Activated CD4-positive, CD25-positive, alpha-beta regulatory T cell treated with anti-CD3 and anti-CD28 coated beads, Interleukin-2, amount 50 U/mL, for 16 hours (primary cell): ENCODE results near the gene KRT6A.
"Not testable (repeated sequence)": the region's sequence is repeated elsewhere in the genome, so short reads cannot be mapped to it uniquely, and the experiment has no call there.

Experiments
- DNase-seq: peaks from one replicate; pipeline ENCODE4 v3.0.0-alpha.2; 2020; ENCODE audit warnings: low read depth, low spot score

The KRT6A gene

DNA sequence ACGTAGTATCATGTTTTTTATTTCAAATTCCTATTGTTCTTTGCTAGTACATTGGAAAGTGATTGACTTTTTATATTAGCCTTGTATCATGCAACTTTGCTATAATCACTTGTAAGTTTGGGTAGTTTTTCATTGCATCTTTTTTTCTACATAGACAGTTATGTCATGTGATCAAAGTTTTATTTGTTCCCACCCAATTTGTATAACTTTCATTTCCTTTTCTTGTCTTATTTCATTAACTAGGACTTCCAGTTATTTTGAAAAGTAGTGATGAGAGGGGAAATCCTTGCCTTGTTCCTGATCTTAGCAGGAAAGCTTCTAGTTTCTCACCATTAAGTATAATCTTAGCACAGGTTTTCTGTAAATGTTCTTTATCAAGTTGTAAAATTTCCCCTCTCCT, 9.8 kb upstream of the KRT6A start:
- DNase-seq, result no peak

DNA sequence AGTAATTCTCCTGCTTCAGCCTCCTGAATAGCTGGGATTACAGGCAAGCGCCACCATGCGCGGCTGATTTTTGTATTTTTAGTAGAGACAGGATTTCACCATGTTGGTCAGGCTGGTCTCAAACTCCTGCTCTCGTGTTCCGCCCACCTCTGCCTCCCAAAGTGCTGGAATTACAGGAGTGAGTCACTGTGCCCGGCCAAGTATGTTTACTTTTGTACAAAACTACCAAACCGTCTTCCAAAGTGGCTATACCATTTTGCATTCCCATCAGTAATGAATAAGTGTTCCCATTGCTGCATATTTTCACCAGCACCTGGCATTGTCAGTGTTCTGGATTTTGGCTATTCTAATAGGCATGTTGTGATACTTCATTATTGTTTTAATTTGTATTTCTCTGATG, 8.4 kb upstream of the KRT6A start:
- no peak for DNase-seq

DNA sequence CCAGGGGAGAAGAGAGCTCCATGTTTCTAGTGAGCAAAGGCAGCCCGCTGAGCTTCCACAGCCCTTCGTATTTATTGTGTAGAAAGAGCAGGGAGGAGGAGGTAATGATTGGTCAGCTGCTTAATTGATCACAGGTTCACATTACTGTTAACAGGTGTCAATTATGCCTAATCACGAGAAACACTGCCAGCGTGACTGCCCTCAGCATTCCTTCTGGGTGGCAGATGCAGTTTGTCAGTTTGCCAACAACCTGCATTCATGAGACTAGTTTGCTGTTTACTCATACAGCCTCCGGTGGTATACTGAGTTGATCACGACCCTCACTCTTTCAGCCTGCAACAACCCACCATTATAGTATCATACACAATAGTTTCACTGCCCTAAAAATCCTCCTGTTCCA, 7.5 kb upstream of the KRT6A start:
- not testable (repeated sequence) for DNase-seq

DNA sequence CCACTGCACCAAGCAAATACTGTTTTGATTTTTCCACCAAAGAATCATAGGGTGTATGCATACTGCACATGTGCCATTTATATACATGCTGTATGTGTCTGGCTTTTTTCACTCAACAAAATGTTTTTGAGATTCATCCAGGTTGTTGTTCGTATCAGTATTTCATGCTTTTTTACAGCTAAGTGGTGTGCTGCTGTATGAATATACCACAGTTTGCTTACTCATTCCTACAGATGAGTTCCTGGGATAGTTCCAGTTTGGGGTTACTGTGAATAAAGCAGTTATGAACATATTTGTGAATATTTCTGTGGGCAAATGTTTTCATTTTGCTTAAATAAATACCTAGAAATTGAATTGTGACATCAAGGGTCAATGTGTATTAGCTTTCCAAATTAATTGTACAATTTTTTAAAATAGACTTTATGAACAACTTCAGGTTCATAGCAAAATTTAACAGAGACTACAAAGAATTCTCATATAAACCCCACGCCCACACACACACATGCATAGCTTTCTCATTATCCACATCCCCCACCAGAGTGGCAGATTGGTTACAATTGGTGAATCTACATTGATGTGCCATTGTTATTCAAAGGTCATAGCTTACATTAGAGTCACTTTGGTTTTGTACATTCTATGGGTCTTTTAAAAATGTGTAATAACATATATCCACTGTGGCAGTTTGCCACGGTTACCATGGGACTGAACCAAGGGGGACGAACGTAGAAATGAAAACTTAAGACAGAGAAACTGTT, 6.9 kb upstream of the KRT6A start:
- no peak for DNase-seq

DNA sequence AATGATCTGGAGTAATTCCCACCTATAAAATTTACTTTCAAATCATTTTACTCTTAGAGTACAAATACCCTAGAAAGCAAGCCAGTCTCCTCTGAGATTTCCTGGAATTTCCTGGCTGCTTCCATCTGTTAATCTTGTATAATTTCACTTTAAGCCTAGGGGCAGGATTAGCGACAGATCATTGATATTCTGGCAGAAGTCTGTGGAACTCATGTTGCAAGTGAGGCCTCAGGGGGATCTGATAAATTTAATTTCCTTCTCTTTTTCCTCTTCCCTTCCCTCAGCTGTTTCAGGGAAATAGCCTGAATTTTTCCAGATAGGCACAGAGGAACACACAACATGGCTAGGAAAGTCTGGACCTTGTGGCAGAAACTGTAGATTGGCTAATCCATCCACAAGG, 5.9 kb upstream of the KRT6A start:
- DNase-seq, result no peak

DNA sequence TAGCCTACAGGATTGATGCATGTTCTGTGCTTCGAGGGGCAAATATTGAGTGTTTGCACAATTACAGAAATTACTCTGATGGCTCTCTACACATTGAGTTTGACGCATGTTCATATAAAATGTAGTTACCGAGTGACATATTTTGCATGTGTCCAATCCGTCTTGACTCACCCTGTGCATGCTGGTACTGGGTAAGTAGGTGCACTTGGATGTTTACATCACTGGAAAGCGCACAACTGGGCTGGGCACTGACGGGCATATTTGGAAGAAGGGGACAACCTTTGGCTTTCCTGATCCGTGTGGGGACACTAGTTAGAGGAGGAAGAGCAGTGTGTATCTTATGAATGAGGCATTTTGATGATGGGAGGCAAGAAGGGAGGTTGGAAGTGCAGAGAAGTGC, 4.9 kb upstream of the KRT6A start:
- DNase-seq, result no peak

DNA sequence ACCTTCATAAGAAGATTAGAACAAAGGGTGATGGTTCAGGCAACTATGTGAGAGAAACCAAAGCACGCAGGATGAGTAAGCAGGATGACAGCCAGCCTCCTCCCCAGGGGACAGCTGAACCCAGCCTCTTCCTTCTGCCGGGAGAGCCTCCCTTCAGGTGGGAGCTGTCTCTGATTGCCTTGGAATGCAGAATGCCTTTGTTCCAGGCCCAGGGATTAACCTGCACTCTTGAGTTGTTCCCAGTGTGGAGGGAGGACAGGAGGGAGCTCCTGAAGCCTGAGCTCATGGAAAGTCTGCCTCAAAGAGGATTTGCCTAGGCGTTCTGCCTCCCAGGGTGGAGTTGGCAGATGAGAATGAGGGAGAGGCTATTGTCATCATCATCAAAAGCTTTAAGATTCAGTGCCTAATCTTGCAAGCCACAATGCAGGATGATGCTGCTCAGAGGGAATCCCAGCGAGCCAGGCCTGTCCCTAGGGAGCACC, 3.6 kb upstream of the KRT6A start:
- no peak for DNase-seq

DNA sequence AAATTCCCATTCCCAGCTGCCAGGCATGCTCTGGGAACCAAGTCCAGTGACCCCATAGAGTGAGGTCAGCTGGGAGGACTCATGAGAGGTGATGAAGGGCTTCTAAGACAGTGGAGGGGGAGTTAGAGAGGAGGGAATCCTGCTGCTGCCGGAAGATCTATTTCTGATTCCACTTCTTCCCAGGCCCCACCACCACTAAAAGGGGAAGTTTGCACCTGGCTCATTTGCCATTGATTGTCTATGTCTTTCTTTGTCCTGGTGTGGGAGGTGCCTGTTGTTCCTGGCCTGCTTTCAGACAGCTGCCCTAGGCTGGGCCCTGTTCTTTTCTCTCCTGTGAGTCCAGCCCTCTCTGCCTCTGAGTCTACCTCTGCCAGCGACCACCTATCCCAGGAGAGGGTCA, 3.0 kb upstream of the KRT6A start:
- no peak for DNase-seq

DNA sequence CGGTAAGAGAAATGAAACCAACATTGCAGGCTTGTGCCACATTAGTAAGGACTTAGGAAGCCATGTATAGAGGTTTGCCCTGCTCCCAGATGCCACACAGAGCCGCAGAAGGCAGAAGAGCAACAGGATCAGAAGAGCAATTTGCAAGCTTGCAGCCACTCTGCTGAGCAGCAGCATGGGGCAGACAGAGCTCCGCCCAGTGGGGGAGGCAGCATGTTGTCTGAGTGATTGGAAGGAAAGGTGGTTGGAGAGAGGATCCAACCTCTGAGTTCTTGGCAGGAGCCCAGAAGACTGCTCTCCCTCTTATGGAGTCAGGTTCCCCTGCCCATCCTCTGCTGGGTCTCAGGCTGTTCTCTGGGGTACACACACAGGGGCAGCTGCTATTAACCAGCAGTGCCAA, 2.3 kb upstream of the KRT6A start:
- DNase-seq, result no peak

DNA sequence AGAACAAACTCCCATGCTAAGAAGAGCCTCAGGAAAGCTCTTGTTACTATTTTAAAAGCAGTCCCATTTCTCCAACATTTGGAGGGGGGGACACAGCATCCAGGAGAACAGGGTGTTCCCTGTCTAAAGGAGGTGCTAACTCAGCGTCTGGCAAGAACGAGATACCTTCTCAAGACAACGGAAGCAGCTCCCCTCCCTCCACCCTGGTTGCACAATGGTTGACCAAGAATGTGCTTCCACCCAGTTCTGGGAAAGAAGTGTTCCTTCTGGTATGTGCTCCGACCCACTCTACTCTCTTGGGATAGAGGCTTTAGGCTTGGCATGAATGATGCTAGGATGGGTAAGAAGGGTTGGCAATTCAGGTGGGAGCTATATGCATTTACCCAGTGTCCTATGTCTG, 1.5 kb upstream of the KRT6A start:
- no peak for DNase-seq

DNA sequence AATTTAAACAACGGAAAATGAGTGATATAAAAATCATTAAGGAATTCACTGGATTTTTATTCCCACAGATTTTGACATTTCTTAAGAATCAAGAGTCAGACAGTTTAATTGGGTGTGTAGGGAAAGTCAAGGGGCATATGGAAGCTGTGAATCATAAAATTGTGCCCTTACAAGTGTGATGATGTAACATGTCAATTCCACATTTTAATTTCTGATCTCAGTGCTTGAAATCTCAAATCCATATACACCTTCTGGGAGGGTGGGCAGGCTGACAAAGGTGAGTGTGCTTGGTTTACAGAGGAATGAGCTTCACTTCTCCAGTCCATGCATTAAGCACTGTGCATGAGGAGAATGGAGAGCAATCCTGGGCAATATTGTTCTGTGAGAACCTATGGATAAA, 1.0 kb upstream of the KRT6A start:
- no peak for DNase-seq

DNA sequence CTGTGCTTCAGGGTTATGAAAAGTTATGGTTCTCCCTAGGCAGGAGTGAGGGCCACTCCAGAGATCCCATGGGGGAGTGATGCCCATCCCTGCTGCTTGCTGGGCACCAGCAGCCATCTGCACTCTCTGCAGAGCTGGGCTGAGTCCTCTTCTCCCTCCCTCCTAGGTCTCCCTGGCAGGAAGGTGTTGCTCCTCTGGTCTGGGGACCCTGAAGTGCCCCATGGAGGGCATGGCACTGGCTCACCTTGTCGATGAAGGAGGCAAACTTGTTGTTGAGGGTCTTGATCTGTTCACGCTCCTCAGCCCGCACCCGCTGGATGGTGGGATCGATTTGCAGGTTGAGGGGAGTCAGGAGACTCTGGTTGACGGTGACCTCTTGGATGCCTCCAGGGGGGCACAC, 652 bp downstream of the KRT6A start:
- DNase-seq, result not testable (repeated sequence)

DNA sequence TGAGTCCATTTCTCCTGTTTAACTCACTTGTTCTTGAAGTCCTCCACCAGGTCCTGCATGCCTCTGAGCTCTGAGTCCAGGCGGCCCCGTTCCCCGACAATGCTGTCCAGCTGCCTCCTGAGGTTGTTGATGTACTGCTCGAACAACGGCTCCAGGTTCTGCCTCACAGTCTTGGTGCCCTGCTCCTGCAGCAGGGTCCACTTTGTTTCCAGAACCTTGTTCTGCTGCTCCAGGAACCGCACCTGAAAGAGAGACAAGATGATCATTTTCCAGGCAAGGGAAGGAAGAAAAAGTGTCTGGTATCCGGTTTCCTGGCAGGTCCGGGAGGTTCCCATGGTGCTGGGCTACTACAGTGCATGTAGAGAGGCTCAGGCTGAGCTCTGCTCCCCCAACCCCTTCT, 1.6 kb downstream of the KRT6A start:
- not testable (repeated sequence) for DNase-seq

DNA sequence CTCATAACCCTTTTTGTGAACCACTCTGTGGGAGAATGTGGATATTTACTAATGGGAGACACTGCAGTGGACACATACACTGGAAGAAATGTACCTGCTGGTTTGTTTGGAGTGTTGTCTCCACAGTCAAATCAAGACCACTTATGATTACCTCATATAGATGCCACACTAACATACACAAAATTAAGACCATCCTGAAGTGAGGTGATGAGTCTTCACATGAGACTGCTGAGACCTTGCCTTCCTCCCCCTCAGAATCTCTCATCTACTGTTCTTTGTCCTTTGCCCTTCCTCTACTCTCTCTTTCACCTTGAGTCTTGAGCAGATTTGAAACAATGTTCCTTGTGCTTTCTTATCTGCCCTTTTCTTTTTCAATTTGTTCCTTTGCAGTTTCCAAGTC, 4.3 kb downstream of the KRT6A start:
- no peak for DNase-seq

DNA sequence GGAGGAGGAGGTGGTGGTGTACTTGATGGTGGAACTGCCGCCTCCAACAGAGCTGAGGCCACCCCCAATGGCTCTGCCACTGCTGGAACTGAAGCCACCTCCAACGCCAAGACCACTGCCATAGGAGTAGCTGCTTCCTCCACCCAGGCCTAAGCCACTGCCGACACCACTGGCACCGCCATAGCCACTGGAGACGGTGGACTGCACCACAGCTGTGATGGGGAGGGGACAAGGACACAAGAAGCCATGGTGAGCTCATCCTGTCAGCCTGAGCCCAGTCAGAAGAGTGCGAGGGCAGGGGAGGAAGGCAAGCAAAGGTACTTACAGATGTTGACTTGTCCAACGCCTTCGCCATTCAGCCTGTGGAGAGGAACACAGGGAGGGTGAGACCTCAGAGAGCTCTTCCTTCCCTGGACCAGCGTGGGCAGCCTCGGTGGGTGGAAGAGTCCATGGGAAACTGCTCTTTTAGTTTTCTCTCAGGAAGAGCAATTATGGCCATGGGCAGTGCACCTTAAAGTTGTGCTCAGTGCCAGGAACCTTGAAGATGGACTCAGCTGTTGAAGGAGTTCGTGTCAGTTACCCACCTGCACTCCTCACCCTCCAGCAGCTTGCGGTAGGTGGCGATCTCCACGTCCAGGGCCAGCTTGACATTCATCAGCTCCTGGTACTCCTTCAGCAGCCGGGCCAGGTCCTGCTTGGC, 5.2 kb downstream of the KRT6A start:
- not testable (repeated sequence) for DNase-seq

DNA sequence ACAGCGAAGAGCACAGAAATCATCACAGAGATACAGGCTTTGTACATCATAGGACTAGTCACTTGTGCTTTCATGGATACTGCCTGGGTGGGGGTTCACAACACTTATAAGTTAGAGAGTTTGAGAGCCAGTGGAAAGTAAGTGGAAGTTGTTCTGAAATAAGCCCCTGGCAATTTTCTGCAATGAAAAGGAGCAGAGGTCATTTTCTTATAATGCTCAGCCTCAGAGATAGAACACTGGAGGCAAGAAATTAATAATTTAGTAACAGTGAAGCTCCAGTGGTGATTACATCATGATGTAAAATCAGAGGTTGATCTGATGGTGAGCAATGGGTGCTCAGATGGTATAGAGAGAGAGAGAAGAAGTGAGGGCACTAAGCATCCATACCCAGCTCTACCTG, 5.8 kb downstream of the KRT6A start:
- no peak for DNase-seq

DNA sequence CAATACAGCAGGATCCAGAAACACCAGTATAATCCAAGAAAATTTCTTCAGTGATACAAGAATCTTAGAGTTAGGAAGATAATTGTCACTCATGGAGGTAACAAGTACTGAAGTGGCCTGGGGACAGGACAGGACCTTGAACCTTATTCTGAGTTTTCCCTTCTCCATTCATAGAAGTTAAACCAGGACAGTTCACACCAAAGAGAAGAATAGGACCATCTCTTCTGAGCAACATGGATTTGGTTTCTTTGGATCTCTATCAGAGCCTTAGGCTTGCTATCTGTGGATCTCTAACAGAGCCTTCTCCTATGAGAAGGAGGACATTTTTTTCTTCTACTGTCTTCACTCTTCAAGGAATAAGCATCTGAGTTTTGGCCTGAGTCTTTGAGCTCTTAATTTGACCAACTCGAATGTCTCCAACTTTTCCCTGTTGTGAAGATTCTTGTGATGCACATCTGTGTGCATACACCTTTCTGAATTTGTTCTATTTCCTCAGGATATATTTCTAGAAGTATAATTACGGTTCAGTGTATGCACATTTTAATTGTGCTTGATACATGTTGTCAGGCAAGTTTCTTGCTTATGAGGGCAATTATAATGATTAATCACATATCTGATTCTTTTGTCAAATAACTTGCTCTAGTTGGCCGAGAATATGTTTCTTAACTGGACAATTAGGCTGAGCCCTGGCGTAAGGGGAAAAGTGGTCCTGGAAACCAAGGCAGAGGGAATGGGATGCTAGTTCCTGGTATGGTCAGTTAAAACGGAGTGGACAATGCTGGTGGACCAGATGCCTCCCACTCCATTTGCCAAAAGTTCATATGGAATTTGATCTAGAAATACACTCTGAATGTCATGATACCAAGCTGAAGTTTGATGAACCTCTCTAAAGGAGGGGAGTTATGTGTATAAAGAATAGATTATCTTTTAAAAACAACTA, 6.6 kb downstream of the KRT6A start:
- DNase-seq, result no peak

DNA sequence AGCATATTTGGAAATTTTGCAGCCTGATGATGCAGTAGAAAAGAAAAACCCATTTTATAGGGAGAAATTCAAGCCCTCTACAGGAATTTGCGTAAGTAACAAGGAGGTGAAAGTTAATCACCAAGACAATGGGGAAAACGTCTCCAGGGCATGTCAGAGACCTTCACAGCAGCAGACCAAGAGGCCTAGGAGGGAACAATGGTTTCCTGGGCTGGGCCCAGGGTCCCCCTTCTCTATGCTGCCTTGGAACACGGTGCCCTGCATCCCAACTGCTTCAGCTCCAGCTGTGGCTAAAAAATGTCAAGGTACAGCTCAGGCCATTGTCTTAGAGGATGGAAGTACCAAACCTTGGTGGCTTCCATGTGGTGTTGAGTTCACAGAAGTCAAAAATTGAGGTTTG, 13.0 kb downstream of the KRT6A start:
- no peak for DNase-seq

DNA sequence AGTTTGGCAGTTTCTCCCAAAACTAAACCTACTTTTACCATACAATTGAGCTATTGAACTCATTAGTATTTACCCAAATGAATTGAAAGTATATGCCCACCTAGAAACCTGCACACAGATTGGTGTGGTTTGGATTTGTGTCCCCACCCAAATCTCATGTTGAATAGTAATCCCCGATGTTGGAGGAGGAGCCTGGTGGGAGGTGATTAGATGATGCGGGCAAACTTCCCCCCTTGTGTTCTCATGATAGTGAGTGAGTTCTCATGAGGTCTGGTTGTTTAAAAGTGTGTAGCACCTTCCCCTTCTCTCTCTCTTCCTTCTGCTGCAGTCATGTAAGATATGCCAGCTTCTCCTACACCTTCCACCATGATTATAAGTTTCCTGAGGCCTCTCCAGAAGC, 15.4 kb downstream of the KRT6A start:
- DNase-seq, result no peak

DNA sequence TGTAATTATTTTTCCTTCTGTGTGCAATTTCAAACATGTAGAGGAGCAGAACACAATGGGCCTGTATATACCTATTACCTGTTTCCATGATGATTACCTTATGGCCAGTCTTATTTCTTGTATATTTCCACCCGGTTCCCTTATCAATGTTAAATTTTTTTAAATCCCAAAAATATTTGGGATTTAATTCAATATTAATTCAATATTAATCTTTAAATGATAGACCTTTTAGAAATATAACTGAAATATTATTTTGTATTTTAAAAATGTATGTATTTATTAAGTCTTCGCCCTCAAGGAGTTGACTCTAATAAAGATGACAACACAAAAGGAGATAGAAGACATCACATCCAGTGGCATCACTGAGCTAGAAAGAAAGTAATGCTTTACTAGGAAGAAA, 18.8 kb downstream of the KRT6A start:
- no peak for DNase-seq

DNA sequence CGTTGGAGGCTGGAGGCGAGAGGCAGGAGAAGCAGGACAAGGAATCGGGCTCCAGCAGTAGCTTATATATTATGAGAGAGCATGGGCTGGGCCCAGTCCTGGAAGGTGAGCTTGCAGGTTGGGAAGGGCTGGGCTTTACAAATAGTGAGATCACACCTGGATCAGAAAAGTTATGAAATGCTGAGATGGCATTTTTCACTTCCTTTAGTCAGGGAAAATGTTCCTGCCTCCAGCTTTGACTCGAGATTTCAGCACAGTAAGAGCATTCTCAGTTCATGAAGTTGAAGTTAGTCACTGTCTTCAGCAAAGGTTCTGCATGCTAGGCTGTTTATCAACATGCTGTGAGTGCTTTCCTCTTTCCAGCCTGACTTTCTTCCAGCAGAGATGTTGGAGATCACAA, 19.3 kb downstream of the KRT6A start, which contains the start of gene KRT6C:
KRT6C (minus strand) TSS at position 38 of the 400 bp plus-strand sequence. CDS start 68 bp downstream, outside the sequence.
- no peak for DNase-seq

DNA sequence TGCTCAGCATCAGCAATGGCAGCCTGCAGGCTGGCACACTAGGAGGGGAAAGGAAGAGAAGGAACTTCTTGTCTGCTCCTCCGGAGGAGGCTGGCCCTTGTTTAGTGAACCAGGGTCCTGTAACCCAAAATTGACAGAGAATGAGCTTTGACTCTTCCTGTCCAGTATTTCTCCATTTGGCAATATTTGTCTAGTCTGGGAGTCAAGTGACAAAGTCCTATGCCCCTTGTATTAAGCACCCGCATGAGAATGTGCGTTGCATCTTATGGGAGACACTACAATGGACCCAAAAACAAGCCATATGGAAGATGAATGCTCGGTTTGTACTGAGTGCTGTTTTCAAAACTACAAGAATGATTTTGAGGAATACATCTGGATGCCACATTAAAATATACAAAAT, 23.2 kb downstream of the KRT6A start:
- no peak for DNase-seq
